HG02852 (cell line): ENCODE results near the gene SPAG9.
"Not testable (repeated sequence)": the region's sequence is repeated elsewhere in the genome, so short reads cannot be mapped to it uniquely, and the experiment has no call there.

Experiments used
- ATAC-seq: cut with Tn5 transposase; IDR thresholded peaks from one replicate; pipeline ENCODE4 v1.9.1; 2021; ENCODE audit warnings: mild to moderate bottlenecking, moderate library complexity; ENCODE audit not compliant: unreplicated experiment

SPAG9 gene

GRCh38 chr17:51097708-51098446 lies 22.8 kb downstream of the SPAG9 start:
- no peak for ATAC-seq

- no peak for ATAC-seq
These were observed 29.0 kb downstream of the SPAG9 start for GRCh38 chr17:51091635-51092034.

GRCh38 chr17:51088868-51089267 lies 31.8 kb downstream of the SPAG9 start:
- not testable (repeated sequence) for ATAC-seq

GRCh38 chr17:51088287-51088686 lies 32.4 kb downstream of the SPAG9 start:
- ATAC-seq: no peak

GRCh38 chr17:51087072-51087757 lies 33.5 kb downstream of the SPAG9 start:
- ATAC-seq: no peak

- no peak for ATAC-seq
These were observed 35.4 kb downstream of the SPAG9 start for GRCh38 chr17:51085150-51085805.

- ATAC-seq: no peak
These were observed 36.7 kb downstream of the SPAG9 start for GRCh38 chr17:51083981-51084380.

GRCh38 chr17:51083364-51083763 lies 37.3 kb downstream of the SPAG9 start:
- ATAC-seq: not testable (repeated sequence)

GRCh38 chr17:51079049-51079448 lies 41.6 kb downstream of the SPAG9 start:
- ATAC-seq: no peak

GRCh38 chr17:51078009-51078592 lies 42.6 kb downstream of the SPAG9 start:
- no peak for ATAC-seq

- no peak for ATAC-seq
These were observed 43.8 kb downstream of the SPAG9 start for GRCh38 chr17:51076821-51077220.

GRCh38 chr17:51071556-51071955 lies 49.1 kb downstream of the SPAG9 start:
- ATAC-seq: no peak

- no peak for ATAC-seq
These were observed 55.2 kb downstream of the SPAG9 start for GRCh38 chr17:51065466-51065865.

- ATAC-seq: no peak
These were observed 56.5 kb downstream of the SPAG9 start for GRCh38 chr17:51064061-51064735.

GRCh38 chr17:51060396-51060795 lies 60.3 kb downstream of the SPAG9 start:
- ATAC-seq: no peak

GRCh38 chr17:51059781-51060180 lies 60.9 kb downstream of the SPAG9 start:
- no peak for ATAC-seq

- ATAC-seq: no peak
These were observed 63.1 kb downstream of the SPAG9 start for GRCh38 chr17:51057534-51057933.

- ATAC-seq: no peak
These were observed 63.7 kb downstream of the SPAG9 start for GRCh38 chr17:51056813-51057510.

- ATAC-seq: no peak
These were observed 65.9 kb downstream of the SPAG9 start for GRCh38 chr17:51054748-51055147.

GRCh38 chr17:51052235-51052634 lies 68.4 kb downstream of the SPAG9 start:
- no peak for ATAC-seq
